SU-DHL-6 (cell line): ENCODE measurements around the gene OR10R2.

ENCODE experiments used
- CTCF ChIP-seq: fragments of 200-600 bp; sonication (generic); IDR thresholded peaks from one replicate; pipeline ENCODE4 v1.5.1; 2017; ENCODE audit warnings: antibody characterized with exemption, mild to moderate bottlenecking, low read length, moderate library complexity; ENCODE audit not compliant: insufficient read depth, poor library complexity, severe bottlenecking
- EZH2phosphoT487 ChIP-seq: fragments of 200-600 bp; sonication (generic), shearing (Covaris generic); conservative IDR thresholded peaks from 2 replicates; pipeline ENCODE4 v1.6.1; 2018; ENCODE audit warnings: mild to moderate bottlenecking, antibody characterized with exemption, low read length, moderate library complexity, mixed read lengths

DNA sequence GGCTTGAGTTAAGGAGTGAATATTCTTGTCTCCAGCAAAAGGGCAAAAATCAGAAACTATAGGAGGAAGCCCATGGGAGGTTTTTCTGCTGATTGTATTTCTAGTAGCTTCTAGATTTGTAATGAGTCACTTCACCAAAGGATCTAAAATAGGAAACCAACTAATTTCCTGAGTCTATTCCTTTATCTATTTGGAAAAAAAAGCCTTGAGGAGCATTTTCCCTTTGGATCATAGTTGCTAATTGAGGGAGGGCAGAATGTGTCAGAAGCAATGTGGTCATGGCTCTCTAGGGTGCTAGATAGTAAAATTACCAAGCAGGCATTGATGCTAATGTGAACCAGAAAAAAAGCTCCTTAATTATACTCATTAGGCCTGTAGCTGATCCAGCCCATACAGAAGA lies at the start of gene OR10R2:
- no peak for TF ChIP-seq CTCF
- no peak for TF ChIP-seq EZH2phosphoT487
